K562 (cell line): ENCODE data around the gene MRPL55. TPM values are rescaled to one million over a fixed set of nuclear protein-coding genes. Genes with fewer than 3 reads are reported as not detected.

Experiments used
- ARHGAP35 ChIP-seq: fragments of 450-650 bp; IDR thresholded peaks from 2 replicates; pipeline ENCODE4 v1.6.1; 2018; ENCODE audit not compliant: partially characterized antibody
- ETV6 ChIP-seq, 3 experiments: fragments of 150-350 bp in 1 of 3; sonication (generic) in 1 of 3; formaldehyde crosslinking in 1 of 3; IDR thresholded peaks; 2 replicates each; pipeline versions ENCODE4 v1.6.1 to v1.8.0; 2014 to 2022; ENCODE audit warnings: borderline replicate concordance in 2 of 3, low read depth in 2 of 3, antibody characterized with exemption in 1 of 3, low read length in 1 of 3, mild to moderate bottlenecking in 1 of 3, missing genetic modification reagents in 1 of 3
- NFATC3 ChIP-seq: fragments of 450-650 bp; IDR thresholded peaks from 2 replicates; pipeline ENCODE4 v1.6.1; 2017; ENCODE audit warnings: mild to moderate bottlenecking
- NR3C1 ChIP-seq: sonication (generic); formaldehyde crosslinking; IDR thresholded peaks from 2 replicates; pipeline ENCODE4 v1.8.1; 2022; ENCODE audit warnings: missing genetic modification reagents
- PHB2 ChIP-seq: fragments of 450-650 bp; IDR thresholded peaks from 2 replicates; pipeline ENCODE4 v1.6.1; 2017; ENCODE audit warnings: low read depth
- PRDM10 ChIP-seq: fragments of 450-650 bp; IDR thresholded peaks from 2 replicates; pipeline ENCODE4 v1.6.1; 2018; ENCODE audit not compliant: partially characterized antibody
- RBM17 ChIP-seq: fragments of 200-400 bp; formaldehyde crosslinking; IDR thresholded peaks from 2 replicates; pipeline ENCODE4 v1.6.1; 2017; ENCODE audit warnings: low read depth, mild to moderate bottlenecking, low read length, borderline replicate concordance
- RHOXF2B ChIP-seq: fragments of 250-450 bp; sonication (Bioruptor Pico); conservative IDR thresholded peaks from 2 replicates; pipeline ENCODE4 v1.5.1; 2021
- SAP30 ChIP-seq: fragments of 200-600 bp; sonication (generic); IDR thresholded peaks from 2 replicates; pipeline ENCODE4 v1.6.1; 2012; ENCODE audit warnings: borderline replicate concordance, low read depth, mild to moderate bottlenecking, moderate library complexity, low read length, control low read depth, inconsistent platforms; ENCODE audit not compliant: insufficient read depth, poor library complexity, severe bottlenecking
- SIN3A ChIP-seq, 2 experiments: fragments of 150-350 bp in 1 of 2; IDR thresholded peaks; 2 replicates each; pipeline ENCODE4 v1.6.1; 2011 to 2016; ENCODE audit warnings: borderline replicate concordance in 2 of 2, low read depth in 2 of 2, low read length in 2 of 2, mild to moderate bottlenecking in 2 of 2, moderate library complexity in 2 of 2; ENCODE audit not compliant: control insufficient read depth in 1 of 2
- SIN3B ChIP-seq: fragments of 450-650 bp; IDR thresholded peaks from 2 replicates; pipeline ENCODE4 v1.6.1; 2017; ENCODE audit warnings: low read depth, mild to moderate bottlenecking, moderate library complexity
- ZBTB49 ChIP-seq: sonication (generic); formaldehyde crosslinking; IDR thresholded peaks from 2 replicates; pipeline ENCODE4 v1.8.0; 2022; ENCODE audit warnings: missing genetic modification reagents, mild to moderate bottlenecking, borderline replicate concordance
- ZKSCAN1 ChIP-seq: fragments of 150-350 bp; IDR thresholded peaks from 2 replicates; pipeline ENCODE4 v1.6.1; 2016; ENCODE audit warnings: low read depth, low read length
- ZKSCAN3 ChIP-seq: fragments of 250-450 bp; sonication (Bioruptor Pico); IDR thresholded peaks from 2 replicates; pipeline ENCODE4 v1.4.0; 2020
- ZNF277 ChIP-seq: fragments of 250-450 bp; sonication (Bioruptor Pico); IDR thresholded peaks from 2 replicates; pipeline ENCODE4 v1.8.0; 2022; ENCODE audit warnings: inconsistent platforms, mild to moderate bottlenecking, moderate library complexity, borderline replicate concordance
- ZNF589 ChIP-seq: fragments of 200-800 bp; sonication (Bioruptor generic); IDR thresholded peaks from 2 replicates; pipeline ENCODE4 v1.6.1; 2016; ENCODE audit warnings: low read depth, missing genetic modification characterization, missing compliant biosample characterization
- polyA plus RNA-seq, 8 experiments: library from polyadenylated mRNA; depleted of rRNA in 4 of 8; stranded (reverse) in 5 of 8; unstranded in 3 of 8; fragments of >200 nt; fragmentation: Nextera tagmentation in 2 of 8; fragmentation: Illumina TruSeq in 1 of 8; extraction: Ambion mirVana in 2 of 8; extraction: Trizol in 1 of 8; gene quantifications; 2 replicates each; pipeline versions ENCODE4 v1.2.1 to v1.2.3, GENCODE V29; 2011 to 2014; ENCODE audit warnings: inconsistent platforms in 1 of 8, missing spikeins in 1 of 8
- total RNA-seq, 7 experiments: library from RNA; depleted of rRNA in 6 of 7; stranded (reverse); fragments of >200 nt in 6 of 7; fragmentation: Illumina TruSeq in 2 of 7; extraction: Trizol in 2 of 7; gene quantifications; 2 replicates each; pipeline versions ENCODE4 v1.2.1 to v1.2.3, GENCODE V29; 2011 to 2021; ENCODE audit warnings: low replicate concordance in 1 of 7
- TF ChIP-seq, protein P1 (sequence below), 2 experiments: fragments of 250-450 bp in 1 of 2; fragments of 450-650 bp in 1 of 2; sonication (Bioruptor Pico) in 1 of 2; IDR thresholded peaks; 2 replicates each; pipeline versions ENCODE4 v1.6.1 to v1.8.0; 2016 to 2021; ENCODE audit warnings: mild to moderate bottlenecking in 2 of 2, moderate library complexity in 2 of 2, missing compliant biosample characterization in 1 of 2, missing genetic modification characterization in 1 of 2
- TF ChIP-seq, protein P2 (sequence below): conservative IDR thresholded peaks from 2 replicates; pipeline ENCODE4 v1.6.1; 2011; ENCODE audit warnings: low read depth, mild to moderate bottlenecking, low read length; ENCODE audit not compliant: control insufficient read depth

Gene MRPL55
- total and polyA plus RNA-seq, 9 of the 15 experiments (the other 6 are each of a cell fraction or from before 2014, with no cell fraction given) = 34.9 to 228 (median 81.0) TPM

DNA sequence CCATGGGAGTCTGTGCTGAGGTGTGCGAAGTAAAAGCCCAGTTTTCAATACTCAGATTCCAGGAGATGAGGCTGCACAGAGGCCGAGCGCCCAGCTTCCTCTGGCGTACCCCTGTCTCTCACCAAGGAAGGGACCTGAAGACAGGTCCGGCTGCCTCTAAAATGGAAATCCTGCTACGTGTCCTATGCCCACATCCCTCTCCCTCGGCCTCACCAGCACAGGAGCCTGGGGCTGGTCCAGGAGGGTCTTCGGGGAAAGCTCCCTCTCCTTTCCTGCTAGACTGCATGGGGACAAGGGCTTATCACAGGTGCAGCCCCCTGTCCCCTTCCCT, 392 bp downstream of the MRPL55 start (continued):
- TF ChIP-seq PRDM10 = no peak
- TF ChIP-seq SIN3B = no peak
- TF ChIP-seq ZBTB49 = 0 out of 2 replicates have a peak, but pooled peaks have one; percentile 66
- no peak for TF ChIP-seq RHOXF2B (CRISPR knock-in tag)
- no peak for TF ChIP-seq ZKSCAN1
- no peak for TF ChIP-seq ZNF589 (CRISPR knock-in tag)
- TF ChIP-seq SAP30 = no peak
- no peak for TF ChIP-seq NFATC3
- TF ChIP-seq ETV6 (IDR thresholded peaks at IDR 0.05; ENCODE audit: borderline replicate concordance in 1 of 2, low read depth in 2 of 2, low read length in 1 of 2) = no peak
- TF ChIP-seq ETV6 (CRISPR knock-in tag; IDR thresholded peaks at IDR 0.05; ENCODE audit: borderline replicate concordance) = 0 out of 2 replicates have a peak, but pooled peaks have one; percentile 28
- TF ChIP-seq ZKSCAN3 (CRISPR knock-in tag) = no peak
- no peak for TF ChIP-seq NR3C1 (CRISPR knock-in tag)
- no peak for TF ChIP-seq ARHGAP35
- TF ChIP-seq PHB2 = no peak
- TF ChIP-seq, protein P1, sequence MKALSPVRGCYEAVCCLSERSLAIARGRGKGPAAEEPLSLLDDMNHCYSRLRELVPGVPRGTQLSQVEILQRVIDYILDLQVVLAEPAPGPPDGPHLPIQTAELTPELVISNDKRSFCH (CRISPR knock-in tag; IDR thresholded peaks at IDR 0.05) = no peak
- TF ChIP-seq, protein P1 (tag; IDR thresholded peaks at IDR 0.05) = no peak
- TF ChIP-seq RBM17 = no peak
- TF ChIP-seq, protein P2, sequence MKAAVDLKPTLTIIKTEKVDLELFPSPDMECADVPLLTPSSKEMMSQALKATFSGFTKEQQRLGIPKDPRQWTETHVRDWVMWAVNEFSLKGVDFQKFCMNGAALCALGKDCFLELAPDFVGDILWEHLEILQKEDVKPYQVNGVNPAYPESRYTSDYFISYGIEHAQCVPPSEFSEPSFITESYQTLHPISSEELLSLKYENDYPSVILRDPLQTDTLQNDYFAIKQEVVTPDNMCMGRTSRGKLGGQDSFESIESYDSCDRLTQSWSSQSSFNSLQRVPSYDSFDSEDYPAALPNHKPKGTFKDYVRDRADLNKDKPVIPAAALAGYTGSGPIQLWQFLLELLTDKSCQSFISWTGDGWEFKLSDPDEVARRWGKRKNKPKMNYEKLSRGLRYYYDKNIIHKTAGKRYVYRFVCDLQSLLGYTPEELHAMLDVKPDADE = no peak
- TF ChIP-seq ZNF277 (CRISPR knock-in tag) = no peak
- no peak; a peak in 1 of 4 replicates for TF ChIP-seq SIN3A (IDR thresholded peaks at IDR 0.05; ENCODE audit: borderline replicate concordance in 2 of 2, control insufficient read depth in 1 of 2, low read depth in 2 of 2, low read length in 2 of 2)
